Measurements from ENCODE around the gene ATXN7L2.
"Not testable (repeated sequence)": the region's sequence is repeated elsewhere in the genome, so short reads cannot be mapped to it uniquely, and the experiment has no call there.

The ATXN7L2 gene

DNA sequence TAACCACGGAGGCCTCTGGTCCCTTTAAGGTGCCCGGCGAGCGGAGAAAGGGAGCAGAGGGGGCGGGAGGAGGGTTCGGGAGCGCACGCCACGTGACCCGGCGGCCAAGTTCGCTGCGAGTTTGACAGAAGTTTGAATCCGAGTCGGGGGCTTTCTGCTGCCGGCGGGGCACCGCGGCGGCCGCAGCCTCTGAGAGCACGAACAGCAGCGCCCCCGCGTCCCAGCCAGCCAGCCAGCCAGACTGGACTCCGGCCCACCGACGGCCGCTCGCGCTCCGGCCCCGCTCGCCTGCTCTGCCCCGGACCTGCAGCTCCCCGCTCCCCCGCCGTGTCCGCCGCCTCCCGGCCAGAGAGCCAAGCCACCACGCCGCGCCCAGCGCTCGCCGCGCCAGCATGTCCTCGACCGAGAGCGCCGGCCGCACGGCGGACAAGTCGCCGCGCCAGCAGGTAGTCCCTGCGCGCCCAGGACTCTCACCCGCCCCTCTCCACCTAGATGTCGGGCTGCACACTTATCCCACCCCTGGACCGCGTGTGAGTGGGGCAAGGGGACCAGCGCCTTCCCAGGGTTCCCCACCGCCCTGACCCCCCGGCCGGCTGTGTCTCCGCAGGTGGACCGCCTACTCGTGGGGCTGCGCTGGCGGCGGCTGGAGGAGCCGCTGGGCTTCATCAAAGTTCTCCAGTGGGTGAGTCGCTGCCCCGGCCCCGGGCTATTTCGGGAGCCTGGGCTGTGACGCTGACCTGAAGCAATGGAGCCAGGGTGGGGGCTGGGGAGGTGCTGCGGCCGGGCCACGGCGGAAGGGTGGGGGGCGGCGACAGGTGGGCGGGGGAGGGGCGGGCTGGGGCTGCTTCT is 17.0 kb upstream of the ATXN7L2 start, which contains the start of gene SYPL2:
Gene SYPL2, plus strand, starts transcription at position 95 of the 849 bp plus-strand sequence. Its CDS starts 298 bp downstream, at position 393.
- Histone ChIP-seq H3K36me3 (ENCODE audit: insufficient read depth, low read depth, low read length) (no peaks in the 10 kb centered on the region), H3K27me3 (ENCODE audit: insufficient read depth, low read length) (peaks cover 86% of the 10 kb centered on the region), H3K4me1 (ENCODE audit: insufficient read depth, low read length) (peaks cover 7% of the 10 kb centered on the region; the same call in 1 of the 2 replicates), H3K9me3 (ENCODE audit: insufficient read depth, low read depth, low read length) (no peaks in the 10 kb centered on the region), H3K4me3 (ENCODE audit: low read length) (peak within 1 kb of the TSS; percentile 66), H3K27ac (ENCODE audit: low read length) (no peak within 1 kb of the TSS), H3K9ac (ENCODE audit: low read depth, low read length) (no peak within 1 kb of the TSS)

DNA sequence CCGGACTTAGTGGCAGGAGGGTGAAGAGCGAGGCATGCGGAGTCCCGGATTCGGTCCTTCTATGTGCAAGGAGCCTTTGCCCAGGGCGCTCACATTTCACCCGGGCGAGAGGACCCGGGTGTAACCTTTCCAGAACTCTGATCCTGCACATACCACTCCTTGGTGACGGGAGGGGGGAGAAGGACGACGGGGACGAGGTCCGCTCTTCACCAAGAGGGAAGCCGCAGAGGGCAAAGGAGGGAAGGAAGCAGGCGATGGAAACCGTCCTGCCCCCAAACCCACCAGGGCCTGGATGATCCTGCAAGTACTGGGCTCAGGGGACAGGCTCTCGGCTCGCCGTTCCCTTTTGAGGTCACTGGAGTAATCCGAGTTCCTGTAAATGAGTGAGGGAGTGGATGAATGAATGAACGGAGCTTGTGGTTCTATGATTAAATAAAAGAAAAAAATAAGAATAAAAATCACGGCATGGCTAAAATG is 16.4 kb upstream of the ATXN7L2 start:
- peaks cover 84% of the 10 kb centered on the region for H3K27me3 ChIP-seq (ENCODE audit: insufficient read depth, low read length)
- H3K27ac ChIP-seq (ENCODE audit: low read length) = no peak overlapping the region
- H3K4me3 ChIP-seq (ENCODE audit: low read length) = peak overlapping the region; percentile 66
- no peaks in the 10 kb centered on the region for H3K36me3 ChIP-seq (ENCODE audit: insufficient read depth, low read depth, low read length)
- no peak overlapping the region for H3K9ac ChIP-seq (ENCODE audit: low read depth, low read length)
- no peaks in the 10 kb centered on the region for H3K9me3 ChIP-seq (ENCODE audit: insufficient read depth, low read depth, low read length)
- peaks cover 7% of the 10 kb centered on the region; the same call in 1 of the 2 replicates for H3K4me1 ChIP-seq (ENCODE audit: insufficient read depth, low read length)

DNA sequence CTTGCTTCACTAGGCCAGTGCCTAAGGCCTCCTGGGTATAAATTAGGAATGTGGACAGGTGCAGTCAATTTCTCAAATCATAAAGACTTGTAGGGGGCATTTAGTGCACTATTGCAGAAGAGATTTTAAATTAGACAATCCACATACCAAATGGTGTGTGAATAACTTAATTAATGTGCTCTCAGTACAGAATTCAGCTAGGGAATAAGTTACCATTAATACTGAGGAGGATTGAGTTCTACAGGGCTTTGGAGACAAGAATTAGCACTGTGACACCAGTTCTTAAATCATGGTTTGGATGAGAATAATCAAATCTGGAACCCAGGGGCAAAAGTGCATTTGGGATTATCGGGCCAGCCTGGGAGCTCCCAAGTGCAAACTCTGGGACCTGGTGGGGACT is 15.6 kb upstream of the ATXN7L2 start:
- Histone ChIP-seq H3K36me3 (ENCODE audit: insufficient read depth, low read depth, low read length) (no peaks in the 10 kb centered on the region), H3K27me3 (ENCODE audit: insufficient read depth, low read length) (peaks cover 77% of the 10 kb centered on the region), H3K4me3 (ENCODE audit: low read length) (no peak overlapping the region), H3K4me1 (ENCODE audit: insufficient read depth, low read length) (peaks cover 7% of the 10 kb centered on the region; the same call in 1 of the 2 replicates), H3K9me3 (ENCODE audit: insufficient read depth, low read depth, low read length) (no peaks in the 10 kb centered on the region), H3K27ac (ENCODE audit: low read length) (no peak overlapping the region), H3K9ac (ENCODE audit: low read depth, low read length) (no peak overlapping the region)

DNA sequence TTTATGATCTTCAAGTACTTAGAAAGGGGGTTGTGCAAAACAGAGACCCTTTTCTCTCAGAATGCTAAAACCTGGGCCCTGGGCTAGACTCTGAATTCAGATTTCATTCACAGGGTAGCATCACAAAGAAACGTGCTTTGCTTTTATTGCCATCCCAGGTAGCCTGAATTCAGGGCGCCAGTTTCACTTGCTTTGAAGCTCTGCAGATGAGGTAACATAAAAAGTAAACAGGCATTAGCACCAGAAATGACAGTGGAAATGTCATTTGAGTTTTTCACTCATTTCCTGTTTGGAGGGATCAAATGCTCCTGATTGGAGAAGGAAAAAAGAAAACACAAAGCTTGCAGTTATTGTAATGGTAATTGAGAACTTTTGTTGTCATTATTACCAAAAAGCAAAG is 14.8 kb upstream of the ATXN7L2 start:
- Histone ChIP-seq H3K9me3 (ENCODE audit: insufficient read depth, low read depth, low read length) (no peaks in the 10 kb centered on the region), H3K27ac (ENCODE audit: low read length) (no peak overlapping the region), H3K4me3 (ENCODE audit: low read length) (no peak overlapping the region), H3K27me3 (ENCODE audit: insufficient read depth, low read length) (peaks cover 69% of the 10 kb centered on the region), H3K9ac (ENCODE audit: low read depth, low read length) (no peak overlapping the region), H3K4me1 (ENCODE audit: insufficient read depth, low read length) (peaks cover 7% of the 10 kb centered on the region; the same call in 1 of the 2 replicates), H3K36me3 (ENCODE audit: insufficient read depth, low read depth, low read length) (no peaks in the 10 kb centered on the region)

DNA sequence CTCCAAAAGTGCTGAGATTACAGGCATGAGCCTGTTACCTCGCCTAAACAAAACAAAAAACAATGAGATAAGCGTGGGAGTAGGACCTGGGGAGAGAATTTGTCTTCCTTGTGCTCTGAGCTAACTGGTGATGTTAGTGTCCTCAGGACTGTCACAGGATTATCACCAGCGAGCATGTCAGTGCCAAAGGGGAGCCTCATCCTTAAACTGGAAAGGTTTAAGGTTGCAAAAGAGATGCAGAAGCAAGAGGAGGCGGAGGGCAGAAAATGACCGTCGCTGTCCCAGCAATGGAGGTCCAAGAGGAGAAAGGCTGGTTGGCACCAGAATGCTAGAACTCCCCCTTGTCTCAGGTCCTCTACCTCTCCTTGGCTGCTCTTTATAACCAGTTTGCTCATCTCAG is 13.5 kb upstream of the ATXN7L2 start:
- Histone ChIP-seq H3K4me1 (ENCODE audit: insufficient read depth, low read length) (peaks cover 7% of the 10 kb centered on the region; the same call in 1 of the 2 replicates), H3K4me3 (ENCODE audit: low read length) (no peak overlapping the region), H3K27ac (ENCODE audit: low read length) (no peak overlapping the region), H3K36me3 (ENCODE audit: insufficient read depth, low read depth, low read length) (no peaks in the 10 kb centered on the region), H3K9ac (ENCODE audit: low read depth, low read length) (no peak overlapping the region), H3K9me3 (ENCODE audit: insufficient read depth, low read depth, low read length) (no peaks in the 10 kb centered on the region), H3K27me3 (ENCODE audit: insufficient read depth, low read length) (peaks cover 55% of the 10 kb centered on the region)

DNA sequence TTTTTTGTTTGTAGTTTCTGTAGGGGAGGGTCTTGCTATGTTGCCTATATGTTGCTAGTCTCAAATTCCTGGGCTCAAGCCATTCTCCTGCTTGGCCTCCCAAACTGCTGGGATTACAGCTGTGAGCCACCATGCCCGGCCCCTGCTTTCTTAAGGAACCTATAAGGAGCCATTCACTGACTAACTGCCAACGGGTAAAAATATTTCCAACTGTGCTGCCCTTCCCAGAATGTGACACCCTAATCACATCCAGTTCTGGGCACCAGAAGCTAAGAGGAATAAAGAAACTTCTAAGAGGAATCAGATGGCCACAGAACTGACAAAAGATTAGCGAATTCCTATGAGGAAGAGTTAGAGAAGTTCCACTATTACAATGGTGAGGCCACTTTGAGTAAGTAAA is 10.9 kb upstream of the ATXN7L2 start:
- Histone ChIP-seq H3K4me3 (ENCODE audit: low read length) (no peak overlapping the region), H3K4me1 (ENCODE audit: insufficient read depth, low read length) (peaks cover 7% of the 10 kb centered on the region; the same call in 1 of the 2 replicates), H3K9me3 (ENCODE audit: insufficient read depth, low read depth, low read length) (no peaks in the 10 kb centered on the region), H3K27ac (ENCODE audit: low read length) (no peak overlapping the region), H3K36me3 (ENCODE audit: insufficient read depth, low read depth, low read length) (no peaks in the 10 kb centered on the region), H3K27me3 (ENCODE audit: insufficient read depth, low read length) (peaks cover 30% of the 10 kb centered on the region), H3K9ac (ENCODE audit: low read depth, low read length) (no peak overlapping the region)

DNA sequence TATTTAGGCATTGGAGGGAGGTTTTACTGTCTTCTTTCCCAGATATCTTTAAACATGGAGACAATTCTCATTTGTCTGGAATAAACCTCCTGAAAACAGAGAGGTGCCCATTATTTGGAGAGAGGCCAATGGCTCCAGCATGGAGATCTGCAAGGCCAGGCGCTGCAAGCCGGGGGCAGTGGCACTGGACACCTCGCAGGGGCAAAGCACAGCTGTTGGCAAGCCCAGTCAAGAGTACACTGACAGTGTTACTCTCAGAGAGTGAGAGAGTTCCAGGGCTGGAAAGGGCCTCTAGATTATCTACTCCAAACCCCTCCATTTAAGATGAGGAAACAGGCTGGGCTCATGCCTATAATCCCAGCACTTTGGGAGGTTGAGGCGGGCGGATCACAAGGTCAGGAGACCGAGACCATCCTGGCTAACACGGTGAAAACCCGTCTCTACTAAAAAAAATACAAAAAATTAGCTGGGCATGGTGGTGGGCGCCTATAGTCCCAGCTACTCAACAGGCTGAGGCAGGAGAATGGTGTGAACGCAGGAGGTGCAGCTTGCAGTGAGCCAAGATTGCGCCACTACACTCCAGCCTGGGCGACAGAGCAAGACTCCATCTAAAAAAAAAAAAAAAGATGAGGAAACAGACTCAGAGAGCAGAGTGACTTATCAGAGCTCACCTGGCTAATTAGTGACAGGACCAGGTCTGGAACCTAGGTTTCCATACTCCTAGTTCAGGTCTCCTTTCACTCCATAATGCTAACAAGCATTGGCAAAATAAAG is 10.2 kb upstream of the ATXN7L2 start:
- peaks cover 23% of the 10 kb centered on the region for H3K27me3 ChIP-seq (ENCODE audit: insufficient read depth, low read length)
- H3K4me1 ChIP-seq (ENCODE audit: insufficient read depth, low read length); H3K9ac ChIP-seq (ENCODE audit: low read depth, low read length); H3K4me3 ChIP-seq (ENCODE audit: low read length); H3K36me3 ChIP-seq (ENCODE audit: insufficient read depth, low read depth, low read length); H3K9me3 ChIP-seq (ENCODE audit: insufficient read depth, low read depth, low read length); H3K27ac ChIP-seq (ENCODE audit: low read length): not testable (repeated sequence)

DNA sequence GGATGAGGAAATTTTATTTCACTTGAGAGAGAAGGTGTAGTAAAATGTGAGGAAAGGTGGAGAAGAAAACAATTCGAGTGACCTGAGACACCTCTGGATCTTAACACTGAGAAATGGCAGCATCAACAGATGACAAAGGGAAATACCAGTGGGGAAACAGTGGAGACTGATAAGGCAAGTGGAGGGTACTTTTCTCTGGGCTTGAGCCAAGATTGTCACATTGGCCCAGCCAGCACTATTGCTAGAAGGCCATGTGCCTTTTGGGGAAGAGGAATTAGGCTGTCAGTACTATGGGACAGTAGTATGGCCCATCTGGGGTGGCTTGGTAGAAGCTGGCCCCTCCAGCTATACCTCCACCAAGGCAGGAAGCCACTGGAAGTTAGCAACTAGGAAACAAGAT is 9.0 kb upstream of the ATXN7L2 start:
- Histone ChIP-seq H3K36me3 (ENCODE audit: insufficient read depth, low read depth, low read length) (no peaks in the 10 kb centered on the region), H3K4me1 (ENCODE audit: insufficient read depth, low read length) (no peaks in the 10 kb centered on the region), H3K4me3 (ENCODE audit: low read length) (no peak overlapping the region), H3K27me3 (ENCODE audit: insufficient read depth, low read length) (peaks cover 12% of the 10 kb centered on the region), H3K27ac (ENCODE audit: low read length) (no peak overlapping the region), H3K9me3 (ENCODE audit: insufficient read depth, low read depth, low read length) (no peaks in the 10 kb centered on the region), H3K9ac (ENCODE audit: low read depth, low read length) (no peak overlapping the region)

DNA sequence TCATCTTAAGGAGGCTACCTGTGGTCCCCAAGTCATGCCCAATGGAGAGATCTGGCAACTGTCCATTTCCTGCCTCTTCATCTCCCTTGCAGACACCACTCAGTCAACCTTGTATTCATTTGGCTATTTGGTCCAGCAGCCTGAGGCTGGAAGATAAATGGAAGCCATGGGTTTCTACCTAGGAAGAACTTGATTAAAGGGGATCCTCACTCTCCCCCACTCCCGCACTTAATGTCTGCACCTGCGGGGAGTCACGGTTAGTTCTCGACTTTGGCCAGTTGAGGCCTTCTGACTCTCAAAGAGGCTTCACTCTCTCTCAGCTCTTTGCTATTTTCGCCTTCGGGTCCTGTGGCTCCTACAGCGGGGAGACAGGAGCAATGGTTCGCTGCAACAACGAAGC is 8.4 kb upstream of the ATXN7L2 start:
- no peak overlapping the region for H3K9ac ChIP-seq (ENCODE audit: low read depth, low read length)
- H3K27ac ChIP-seq (ENCODE audit: low read length) = no peak overlapping the region
- no peaks in the 10 kb centered on the region for H3K4me1 ChIP-seq (ENCODE audit: insufficient read depth, low read length)
- H3K4me3 ChIP-seq (ENCODE audit: low read length) = no peak overlapping the region
- H3K9me3 ChIP-seq (ENCODE audit: insufficient read depth, low read depth, low read length) = no peaks in the 10 kb centered on the region
- peaks cover 8% of the 10 kb centered on the region for H3K27me3 ChIP-seq (ENCODE audit: insufficient read depth, low read length)
- no peaks in the 10 kb centered on the region for H3K36me3 ChIP-seq (ENCODE audit: insufficient read depth, low read depth, low read length)

DNA sequence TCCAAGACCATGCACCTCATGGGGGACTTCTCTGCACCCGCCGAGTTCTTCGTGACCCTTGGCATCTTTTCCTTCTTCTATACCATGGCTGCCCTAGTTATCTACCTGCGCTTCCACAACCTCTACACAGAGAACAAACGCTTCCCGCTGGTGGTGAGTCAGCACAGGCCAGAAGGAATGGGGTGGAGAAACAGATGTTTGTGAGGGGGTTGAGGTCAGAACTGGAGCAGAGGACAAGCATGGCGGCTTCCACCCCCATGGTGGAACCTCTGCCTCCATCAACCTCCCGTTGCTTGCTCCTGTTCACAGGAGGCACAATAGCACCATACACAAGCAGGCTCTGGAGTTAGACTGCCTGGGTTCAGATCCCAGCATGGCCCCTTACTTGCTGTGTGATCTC is 6.9 kb upstream of the ATXN7L2 start:
- H3K27me3 ChIP-seq (ENCODE audit: insufficient read depth, low read length) = peaks cover 3% of the 10 kb centered on the region
- H3K4me3 ChIP-seq (ENCODE audit: low read length) = no peak overlapping the region
- no peak overlapping the region for H3K27ac ChIP-seq (ENCODE audit: low read length)
- H3K36me3 ChIP-seq (ENCODE audit: insufficient read depth, low read depth, low read length) = no peaks in the 10 kb centered on the region
- H3K4me1 ChIP-seq (ENCODE audit: insufficient read depth, low read length) = no peaks in the 10 kb centered on the region
- H3K9ac ChIP-seq (ENCODE audit: low read depth, low read length) = no peak overlapping the region
- H3K9me3 ChIP-seq (ENCODE audit: insufficient read depth, low read depth, low read length) = no peaks in the 10 kb centered on the region

DNA sequence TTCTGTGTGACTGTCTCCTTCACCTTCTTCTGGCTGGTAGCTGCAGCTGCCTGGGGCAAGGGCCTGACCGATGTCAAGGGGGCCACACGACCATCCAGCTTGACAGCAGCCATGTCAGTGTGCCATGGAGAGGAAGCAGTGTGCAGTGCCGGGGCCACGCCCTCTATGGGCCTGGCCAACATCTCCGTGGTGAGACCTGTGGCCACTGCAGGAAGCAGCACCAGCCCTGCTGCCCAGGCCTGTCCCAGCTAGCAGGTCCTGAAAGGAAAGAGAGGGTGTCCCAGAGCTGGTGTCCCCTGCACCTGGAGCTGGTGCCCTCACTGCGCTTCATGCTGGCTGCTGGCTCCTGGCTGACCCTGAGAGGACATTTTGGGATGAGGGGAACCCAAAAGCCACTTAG is 5.9 kb upstream of the ATXN7L2 start:
- Histone ChIP-seq H3K27ac (ENCODE audit: low read length) (no peak overlapping the region), H3K9ac (ENCODE audit: low read depth, low read length) (no peak overlapping the region), H3K36me3 (ENCODE audit: insufficient read depth, low read depth, low read length) (no peaks in the 10 kb centered on the region), H3K9me3 (ENCODE audit: insufficient read depth, low read depth, low read length) (no peaks in the 10 kb centered on the region), H3K4me1 (ENCODE audit: insufficient read depth, low read length) (no peaks in the 10 kb centered on the region), H3K4me3 (ENCODE audit: low read length) (no peak overlapping the region), H3K27me3 (ENCODE audit: insufficient read depth, low read length) (peaks cover 10% of the 10 kb centered on the region)
